ENCODE data around the gene RBP3.

RBP3 gene

GRCh38 chr10:47359626-47360418 is 11.7 kb downstream of the RBP3 start:
- no peak for DNase-seq

GRCh38 chr10:47360419-47361040 is 12.4 kb downstream of the RBP3 start:
- DNase-seq: no peak

- no peak for DNase-seq
Observed at GRCh38 chr10:47361293-47361692, 13.1 kb downstream of the RBP3 start.

- no peak for DNase-seq
Observed at GRCh38 chr10:47362199-47362598, 14.0 kb downstream of the RBP3 start.

- DNase-seq: no peak
Observed at GRCh38 chr10:47363781-47364180, 15.6 kb downstream of the RBP3 start.

- no peak for DNase-seq
Observed at GRCh38 chr10:47364366-47364765, 16.2 kb downstream of the RBP3 start.

- DNase-seq: no peak
Observed at GRCh38 chr10:47364911-47365310, 16.7 kb downstream of the RBP3 start.

- no peak for DNase-seq
Observed at GRCh38 chr10:47365431-47366180, 17.4 kb downstream of the RBP3 start.

GRCh38 chr10:47366181-47366631 is 18.0 kb downstream of the RBP3 start:
- no peak for DNase-seq

GRCh38 chr10:47366731-47367460 is 18.7 kb downstream of the RBP3 start:
- DNase-seq: no peak

GRCh38 chr10:47367646-47368045 is 19.5 kb downstream of the RBP3 start:
- no peak for DNase-seq

- no peak for DNase-seq
Observed at GRCh38 chr10:47368431-47369180, 20.4 kb downstream of the RBP3 start.

GRCh38 chr10:47369251-47369894 is 21.2 kb downstream of the RBP3 start:
- DNase-seq: no peak

- no peak for DNase-seq
Observed at GRCh38 chr10:47370015-47370767, 22.0 kb downstream of the RBP3 start.

- no peak for DNase-seq
Observed at GRCh38 chr10:47370878-47371277, 22.7 kb downstream of the RBP3 start.

- DNase-seq: no peak
Observed at GRCh38 chr10:47371629-47372485, 23.7 kb downstream of the RBP3 start.

- no peak for DNase-seq
Observed at GRCh38 chr10:47372726-47373125, 24.6 kb downstream of the RBP3 start.

GRCh38 chr10:47374611-47375536 is 26.7 kb downstream of the RBP3 start:
- DNase-seq: no peak
